GM12878 (cell line): ENCODE results near the gene ITPKB. TPM values are rescaled to one million over a fixed set of nuclear protein-coding genes. Genes with fewer than 3 reads are reported as not detected.

Source experiments
- BCL11A ChIP-seq: IDR thresholded peaks from 2 replicates; pipeline ENCODE4 v1.6.1; 2011; ENCODE audit warnings: low read depth, low read length
- BCL3 ChIP-seq: IDR thresholded peaks from 2 replicates; pipeline ENCODE4 v1.6.1; 2011; ENCODE audit warnings: borderline replicate concordance, low read depth, mild to moderate bottlenecking, moderate library complexity, low read length; ENCODE audit not compliant: insufficient read depth, poor library complexity, severe bottlenecking
- CBFB ChIP-seq: IDR thresholded peaks from 2 replicates; pipeline ENCODE4 v1.6.1; 2016; ENCODE audit warnings: antibody characterized with exemption, low read depth
- EED ChIP-seq: sonication (generic); IDR thresholded peaks from 2 replicates; pipeline ENCODE4 v1.6.1; 2016; ENCODE audit warnings: antibody characterized with exemption, low read depth
- IKZF2 ChIP-seq, 2 experiments: fragments of 450-650 bp; IDR thresholded peaks; 2 replicates each; pipeline ENCODE4 v1.6.1; 2017; ENCODE audit warnings: mild to moderate bottlenecking in 2 of 2, moderate library complexity in 2 of 2
- KLF5 ChIP-seq: fragments of 450-650 bp; IDR thresholded peaks from 2 replicates; pipeline ENCODE4 v1.6.1; 2014; ENCODE audit warnings: mild to moderate bottlenecking; ENCODE audit not compliant: partially characterized antibody
- LARP7 ChIP-seq: fragments of 450-650 bp; IDR thresholded peaks from 2 replicates; pipeline ENCODE4 v1.6.1; 2017; ENCODE audit warnings: mild to moderate bottlenecking
- MEF2B ChIP-seq: fragments of 450-650 bp; IDR thresholded peaks from 2 replicates; pipeline ENCODE4 v1.6.1; 2018; ENCODE audit warnings: mild to moderate bottlenecking, moderate library complexity; ENCODE audit not compliant: partially characterized antibody, poor library complexity, severe bottlenecking
- MTA3 ChIP-seq: IDR thresholded peaks from 2 replicates; pipeline ENCODE4 v1.6.1; 2012; ENCODE audit warnings: low read length, inconsistent platforms, borderline replicate concordance
- MYB ChIP-seq: fragments of 150-350 bp; IDR thresholded peaks from 2 replicates; pipeline ENCODE4 v1.6.1; 2014; ENCODE audit warnings: mild to moderate bottlenecking, low read depth, low read length, borderline replicate concordance
- NFIC ChIP-seq: IDR thresholded peaks from 2 replicates; pipeline ENCODE4 v1.6.1; 2012; ENCODE audit warnings: low read depth, mild to moderate bottlenecking, inconsistent platforms, low read length, moderate library complexity
- PRDM15 ChIP-seq: fragments of 450-650 bp; formaldehyde crosslinking; IDR thresholded peaks from 2 replicates; pipeline ENCODE4 v1.4.0; 2020; ENCODE audit warnings: mild to moderate bottlenecking, moderate library complexity
- RFX5 ChIP-seq: IDR thresholded peaks from 2 replicates; pipeline ENCODE4 v1.6.1; 2011; ENCODE audit warnings: low read depth, low read length, improper control_type of control experiment
- SP1 ChIP-seq: IDR thresholded peaks from one replicate; pipeline ENCODE4 v1.6.1; 2011; ENCODE audit warnings: low read depth, low read length
- SUPT20H ChIP-seq: IDR thresholded peaks from 2 replicates; pipeline ENCODE4 v1.6.1; 2011; ENCODE audit warnings: low read depth, mild to moderate bottlenecking, low read length, moderate library complexity, borderline replicate concordance; ENCODE audit not compliant: control insufficient read depth
- SUZ12 ChIP-seq: fragments of 200-600 bp; sonication (generic); IDR thresholded peaks from one replicate; pipeline ENCODE4 v1.6.1; 2018; ENCODE audit warnings: antibody characterized with exemption, mild to moderate bottlenecking; ENCODE audit not compliant: unreplicated experiment
- TCF12 ChIP-seq: IDR thresholded peaks from 2 replicates; pipeline ENCODE4 v1.6.1; 2011; ENCODE audit warnings: low read depth, mild to moderate bottlenecking, low read length
- polyA plus RNA-seq, 11 experiments: library from polyadenylated mRNA; depleted of rRNA in 4 of 11; unstranded in 6 of 11; stranded (reverse) in 5 of 11; fragments of >200 nt; fragmentation: Nextera tagmentation in 4 of 11; fragmentation: Illumina TruSeq in 1 of 11; extraction: Ambion mirVana in 4 of 11; extraction: Trizol in 1 of 11; gene quantifications; 1 replicate in 1 of 11; 2 replicates in 10 of 11; pipeline versions ENCODE4 v1.2.1 to v1.2.3, GENCODE V29; 2011 to 2016; ENCODE audit warnings: inconsistent platforms in 2 of 11, missing spikeins in 2 of 11, low read depth in 1 of 11
- total RNA-seq, 4 experiments: library from RNA; depleted of rRNA in 3 of 4; stranded (reverse); fragments of >200 nt in 3 of 4; fragmentation: Illumina TruSeq in 1 of 4; extraction: Trizol in 1 of 4; gene quantifications; 2 replicates each; pipeline versions ENCODE4 v1.2.1 to v1.2.3, GENCODE V29; 2013 to 2021
- TF ChIP-seq, protein P1 (sequence below): fragments of 450-650 bp; conservative IDR thresholded peaks from 2 replicates; pipeline ENCODE4 v1.6.1; 2017; ENCODE audit warnings: mild to moderate bottlenecking, moderate library complexity
- TF ChIP-seq, protein P2 (sequence below): IDR thresholded peaks from 2 replicates; pipeline ENCODE4 v1.6.1; 2012; ENCODE audit warnings: mild to moderate bottlenecking, low read depth, low read length

ITPKB gene
- total and polyA plus RNA-seq, 10 of the 15 experiments (the other 5 are each of a cell fraction or from before 2014, with no cell fraction given), result 1.3 to 38.7 (median 12.9) TPM

DNA sequence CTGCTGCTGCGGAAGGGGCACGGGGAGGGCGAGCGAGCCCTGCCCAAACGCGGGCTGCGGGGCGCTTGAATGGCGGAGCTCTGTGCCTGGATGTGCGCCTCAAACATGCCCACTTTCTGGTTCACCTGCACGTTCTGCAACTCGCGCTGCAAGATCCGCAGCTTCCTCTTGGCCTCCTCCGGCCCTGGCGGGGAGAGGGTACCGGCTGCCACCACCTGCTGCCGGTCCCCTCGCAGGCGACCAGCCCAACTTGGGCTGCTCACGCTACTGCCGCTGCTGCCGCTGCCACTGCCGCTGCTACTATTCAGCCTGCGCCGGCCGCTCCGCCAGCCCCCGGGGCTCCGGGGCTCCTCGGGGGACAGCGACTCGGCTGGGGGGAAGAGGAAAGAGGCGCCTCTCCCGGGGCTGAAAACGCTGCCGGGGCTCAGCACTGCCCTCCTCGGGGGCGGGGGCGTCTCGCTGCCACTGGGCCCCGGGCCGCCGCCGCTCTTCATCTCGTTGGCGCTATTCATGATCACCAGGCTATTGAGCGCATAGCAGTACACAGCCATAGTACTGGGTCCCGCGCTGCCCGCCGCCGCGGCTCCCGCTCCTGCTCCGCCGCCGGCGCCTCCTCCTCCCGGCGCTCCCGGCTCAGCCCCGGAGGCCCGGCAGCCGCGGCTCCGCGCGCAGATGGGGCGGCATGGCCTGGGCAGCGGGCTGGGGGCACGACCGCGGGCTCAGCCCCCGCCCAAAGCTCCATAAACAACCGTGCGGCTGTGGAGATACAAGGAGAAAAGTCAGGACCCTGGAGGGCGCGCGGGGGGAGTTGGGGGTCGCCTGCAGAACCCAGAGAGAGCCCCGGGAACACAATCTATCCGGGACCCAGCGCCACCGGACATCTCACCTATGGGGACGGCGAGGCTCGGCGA is 1.9 kb downstream of the ITPKB start (continued):
- TF ChIP-seq CBFB (no peak), NFIC (no peak), SUPT20H (no peak), SUZ12 (no peak), SP1 (no peak), LARP7 (no peak; the same call in 1 of the 2 replicates), PRDM15 (CRISPR knock-in tag) (no peak), EED (no peak; the same call in 1 of the 2 replicates), KLF5 (no peak), BCL3 (no peak), BCL11A (no peak), MYB (no peak), MEF2B (no peak), TCF12 (0 out of 2 replicates have a peak, but pooled peaks have one; percentile 7), MTA3 (no peak), RFX5 (no peak), IKZF2 (IDR thresholded peaks at IDR 0.05) (no peak)
- TF ChIP-seq, protein P1, sequence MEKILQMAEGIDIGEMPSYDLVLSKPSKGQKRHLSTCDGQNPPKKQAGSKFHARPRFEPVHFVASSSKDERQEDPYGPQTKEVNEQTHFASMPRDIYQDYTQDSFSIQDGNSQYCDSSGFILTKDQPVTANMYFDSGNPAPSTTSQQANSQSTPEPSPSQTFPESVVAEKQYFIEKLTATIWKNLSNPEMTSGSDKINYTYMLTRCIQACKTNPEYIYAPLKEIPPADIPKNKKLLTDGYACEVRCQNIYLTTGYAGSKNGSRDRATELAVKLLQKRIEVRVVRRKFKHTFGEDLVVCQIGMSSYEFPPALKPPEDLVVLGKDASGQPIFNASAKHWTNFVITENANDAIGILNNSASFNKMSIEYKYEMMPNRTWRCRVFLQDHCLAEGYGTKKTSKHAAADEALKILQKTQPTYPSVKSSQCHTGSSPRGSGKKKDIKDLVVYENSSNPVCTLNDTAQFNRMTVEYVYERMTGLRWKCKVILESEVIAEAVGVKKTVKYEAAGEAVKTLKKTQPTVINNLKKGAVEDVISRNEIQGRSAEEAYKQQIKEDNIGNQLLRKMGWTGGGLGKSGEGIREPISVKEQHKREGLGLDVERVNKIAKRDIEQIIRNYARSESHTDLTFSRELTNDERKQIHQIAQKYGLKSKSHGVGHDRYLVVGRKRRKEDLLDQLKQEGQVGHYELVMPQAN, result 0 out of 2 replicates have a peak, but pooled peaks have one; percentile 48
- TF ChIP-seq, protein P2, sequence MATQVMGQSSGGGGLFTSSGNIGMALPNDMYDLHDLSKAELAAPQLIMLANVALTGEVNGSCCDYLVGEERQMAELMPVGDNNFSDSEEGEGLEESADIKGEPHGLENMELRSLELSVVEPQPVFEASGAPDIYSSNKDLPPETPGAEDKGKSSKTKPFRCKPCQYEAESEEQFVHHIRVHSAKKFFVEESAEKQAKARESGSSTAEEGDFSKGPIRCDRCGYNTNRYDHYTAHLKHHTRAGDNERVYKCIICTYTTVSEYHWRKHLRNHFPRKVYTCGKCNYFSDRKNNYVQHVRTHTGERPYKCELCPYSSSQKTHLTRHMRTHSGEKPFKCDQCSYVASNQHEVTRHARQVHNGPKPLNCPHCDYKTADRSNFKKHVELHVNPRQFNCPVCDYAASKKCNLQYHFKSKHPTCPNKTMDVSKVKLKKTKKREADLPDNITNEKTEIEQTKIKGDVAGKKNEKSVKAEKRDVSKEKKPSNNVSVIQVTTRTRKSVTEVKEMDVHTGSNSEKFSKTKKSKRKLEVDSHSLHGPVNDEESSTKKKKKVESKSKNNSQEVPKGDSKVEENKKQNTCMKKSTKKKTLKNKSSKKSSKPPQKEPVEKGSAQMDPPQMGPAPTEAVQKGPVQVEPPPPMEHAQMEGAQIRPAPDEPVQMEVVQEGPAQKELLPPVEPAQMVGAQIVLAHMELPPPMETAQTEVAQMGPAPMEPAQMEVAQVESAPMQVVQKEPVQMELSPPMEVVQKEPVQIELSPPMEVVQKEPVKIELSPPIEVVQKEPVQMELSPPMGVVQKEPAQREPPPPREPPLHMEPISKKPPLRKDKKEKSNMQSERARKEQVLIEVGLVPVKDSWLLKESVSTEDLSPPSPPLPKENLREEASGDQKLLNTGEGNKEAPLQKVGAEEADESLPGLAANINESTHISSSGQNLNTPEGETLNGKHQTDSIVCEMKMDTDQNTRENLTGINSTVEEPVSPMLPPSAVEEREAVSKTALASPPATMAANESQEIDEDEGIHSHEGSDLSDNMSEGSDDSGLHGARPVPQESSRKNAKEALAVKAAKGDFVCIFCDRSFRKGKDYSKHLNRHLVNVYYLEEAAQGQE, result no peak
